NCI-H1092 treated with DMSO at 0.1 percent for 48 hours (cell line): ENCODE data around the gene SAMD1.

Source experiments
- DNase-seq: peaks from one replicate; lab custom pipeline; 2025; lab: John Stamatoyannopoulos, UW

Gene SAMD1

DNA sequence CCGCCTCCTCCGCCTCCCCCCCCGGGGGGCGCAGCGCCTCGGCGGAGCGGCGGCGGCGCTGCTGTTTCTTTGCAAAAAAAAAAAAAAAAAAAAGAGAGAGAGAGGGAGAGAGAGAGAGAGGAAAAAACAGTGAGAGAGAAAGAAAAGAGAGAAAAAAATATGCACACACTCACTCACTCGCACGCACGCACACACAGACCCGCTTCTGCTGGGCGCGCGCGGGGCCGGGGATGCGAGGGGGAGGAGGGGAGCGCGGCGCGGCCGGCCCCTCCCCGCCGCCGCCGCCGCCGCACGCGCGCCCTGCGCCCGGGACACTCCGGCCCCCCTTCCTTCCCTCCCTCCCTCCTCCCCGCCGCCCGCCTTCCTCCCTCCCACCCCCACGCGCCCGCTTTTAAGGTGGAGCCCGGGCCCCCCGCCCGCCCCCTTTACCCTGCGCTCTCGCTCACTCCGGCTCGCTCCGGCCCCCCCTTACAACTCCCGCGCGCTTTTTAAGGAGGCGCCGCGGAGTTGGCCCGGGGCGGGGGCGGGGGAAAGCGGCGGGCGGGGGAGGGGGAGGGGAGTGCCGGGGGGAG lies at the start of gene SAMD1:
TSS of gene SAMD1 (minus strand) at position 243 of the 572 bp plus-strand sequence.
- peak; percentile 66 for DNase-seq

- DNase-seq: no peak
These were observed 49.4 kb upstream of the SAMD1 start for GRCh38 chr19:14139944-14140343.

GRCh38 chr19:14138576-14139265 lies 48.2 kb upstream of the SAMD1 start:
- no peak for DNase-seq

- peak; percentile 100 for DNase-seq
These were observed 46.1 kb upstream of the SAMD1 start, which contains the start of gene ASF1B for GRCh38 chr19:14136509-14137281. TSS of gene ASF1B (minus strand) at chr19:14136589. CDS start at chr19:14136456, 133 bp downstream.

DNA sequence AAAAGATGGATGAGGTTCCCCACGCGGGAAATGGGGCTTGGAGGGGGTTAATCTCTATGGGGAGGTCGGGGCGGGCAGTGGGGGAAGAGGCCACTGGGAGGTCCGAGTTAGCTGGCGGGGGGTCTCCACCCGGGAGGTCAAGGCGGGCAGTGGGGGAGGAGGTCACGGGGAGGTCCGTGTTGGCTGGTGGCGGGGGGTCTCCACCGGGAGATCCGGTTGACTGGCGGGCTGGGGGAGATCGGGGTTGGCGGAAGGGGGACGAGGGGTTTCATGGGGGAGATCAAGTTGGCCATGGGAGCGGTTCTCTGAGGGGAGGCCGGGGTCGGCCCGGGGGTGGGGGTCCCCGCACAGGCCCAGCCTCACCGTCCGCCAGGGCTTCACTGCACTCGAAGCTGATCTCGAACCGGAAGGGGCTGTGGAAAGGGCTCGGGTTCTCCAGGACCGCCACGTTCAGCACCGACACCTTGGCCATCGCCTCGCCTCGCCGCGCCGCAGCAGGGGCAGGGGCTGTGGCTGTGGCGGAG lies 45.5 kb upstream of the SAMD1 start:
- no peak for DNase-seq

DNA sequence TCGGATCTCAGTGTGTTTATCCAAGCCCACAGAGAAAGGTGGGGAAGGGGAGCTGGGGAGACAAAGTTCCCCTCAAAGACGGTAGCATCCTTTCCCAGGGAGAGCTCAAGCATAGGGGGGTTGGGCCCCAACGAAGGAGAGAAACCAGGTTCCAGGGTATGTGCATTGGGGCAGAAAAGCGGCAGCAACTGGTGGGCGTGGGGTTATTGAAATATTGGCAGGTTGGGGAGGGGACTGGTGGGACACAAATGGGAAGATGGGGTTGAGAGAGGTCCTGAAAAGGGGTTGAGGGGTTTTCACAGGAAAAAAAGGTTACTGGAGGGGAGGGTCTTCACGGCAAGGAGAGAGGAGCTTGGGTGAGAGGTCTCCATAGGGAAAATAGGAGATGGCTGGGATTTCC lies 44.8 kb upstream of the SAMD1 start:
- no peak for DNase-seq

GRCh38 chr19:14127929-14128509 lies 37.5 kb upstream of the SAMD1 start:
- no peak for DNase-seq

GRCh38 chr19:14127176-14127575 lies 36.6 kb upstream of the SAMD1 start:
- no peak for DNase-seq

DNA sequence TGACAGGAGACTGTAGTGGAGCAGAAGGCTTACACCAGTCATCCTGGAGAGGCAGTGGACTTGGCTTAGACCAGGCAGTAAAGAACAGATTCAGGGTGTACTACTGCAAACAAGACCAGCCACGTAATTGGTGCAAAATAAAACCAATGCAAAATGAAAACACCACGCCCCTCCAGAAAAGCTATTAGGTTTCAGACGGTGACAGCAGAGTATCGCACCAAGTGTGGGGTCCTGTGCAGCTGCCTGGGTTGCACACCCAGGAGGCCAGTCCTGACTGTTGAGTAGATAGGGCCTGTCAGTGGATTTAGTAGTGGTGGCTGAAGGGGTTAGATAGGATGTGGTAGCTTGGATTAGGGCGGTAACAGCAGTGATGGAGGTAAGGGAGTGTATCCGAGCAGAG lies 32.4 kb upstream of the SAMD1 start:
- DNase-seq: no peak

DNA sequence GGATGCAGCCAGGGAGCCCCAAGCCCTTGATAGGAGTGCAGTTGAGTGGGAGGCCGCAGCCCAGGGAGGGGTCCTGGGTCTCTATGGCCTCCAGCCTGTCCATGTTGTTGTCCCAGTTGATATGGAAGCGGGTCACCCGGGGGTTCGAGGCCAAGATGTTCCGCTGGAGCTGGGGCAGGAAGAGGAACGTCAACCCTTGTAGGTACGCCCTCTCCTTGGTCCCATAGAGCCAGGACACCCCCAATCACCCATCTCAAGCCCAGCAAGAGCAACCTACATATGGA lies 29.9 kb upstream of the SAMD1 start:
- DNase-seq: no peak

DNA sequence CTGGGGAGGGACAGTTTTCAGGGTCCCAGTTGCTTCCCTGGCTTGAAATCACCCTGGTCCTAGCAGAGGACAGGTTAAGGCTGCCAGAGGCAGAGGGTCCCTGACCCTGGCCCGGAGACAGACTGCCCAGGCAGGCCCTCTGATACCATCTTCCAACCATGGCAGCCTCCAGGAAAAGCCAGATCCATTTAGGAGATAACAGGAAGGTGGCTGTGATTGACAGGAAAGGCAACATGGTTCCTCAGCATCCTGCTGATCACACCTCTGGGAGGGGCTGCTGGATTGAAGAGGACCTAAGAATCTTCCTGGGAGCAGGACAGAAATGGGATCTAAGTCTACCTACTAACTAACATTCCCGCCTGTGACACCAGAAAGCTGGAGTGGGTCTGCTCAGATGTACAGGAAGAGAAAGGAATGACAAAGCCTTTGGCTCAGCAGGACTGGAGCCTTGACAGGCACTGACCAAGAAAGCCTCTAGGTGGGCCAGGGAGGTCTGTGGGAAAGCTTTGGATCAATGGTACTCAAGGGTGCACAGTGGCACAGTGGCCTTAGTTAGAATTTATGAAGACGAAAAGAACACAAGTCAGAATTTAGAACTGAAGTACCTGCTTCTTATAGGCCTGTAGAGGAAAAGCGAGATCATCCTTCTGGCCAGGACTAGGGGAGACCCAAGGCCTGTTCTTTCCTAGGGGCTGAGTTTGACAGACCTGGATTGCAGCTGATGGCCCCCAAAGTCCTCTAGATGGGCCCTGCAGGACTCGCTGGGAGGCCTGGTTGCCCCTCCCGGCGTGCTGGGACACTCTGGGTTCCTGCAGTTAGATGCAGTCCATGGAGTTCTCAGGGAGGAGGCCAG lies 29.3 kb upstream of the SAMD1 start:
- no peak for DNase-seq

DNA sequence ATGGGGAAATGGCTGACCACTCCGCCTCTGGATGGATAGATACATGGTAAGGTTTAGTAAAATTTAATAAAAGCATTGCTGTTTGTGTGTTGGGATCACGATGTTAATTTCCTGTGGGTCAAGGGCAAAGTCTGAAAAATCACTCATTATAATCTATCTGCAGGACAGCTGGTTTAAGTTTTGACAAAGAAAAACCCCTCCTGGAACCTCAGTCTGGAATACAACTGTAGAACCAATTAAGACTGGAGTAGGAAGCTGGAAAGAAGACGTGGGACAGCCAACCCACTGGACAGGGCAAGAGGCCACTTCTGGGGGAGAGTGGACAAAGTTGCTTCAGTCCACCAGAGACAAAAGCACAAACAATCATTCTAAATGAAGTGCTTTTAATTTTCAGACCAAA lies 28.6 kb upstream of the SAMD1 start:
- DNase-seq: no peak

DNA sequence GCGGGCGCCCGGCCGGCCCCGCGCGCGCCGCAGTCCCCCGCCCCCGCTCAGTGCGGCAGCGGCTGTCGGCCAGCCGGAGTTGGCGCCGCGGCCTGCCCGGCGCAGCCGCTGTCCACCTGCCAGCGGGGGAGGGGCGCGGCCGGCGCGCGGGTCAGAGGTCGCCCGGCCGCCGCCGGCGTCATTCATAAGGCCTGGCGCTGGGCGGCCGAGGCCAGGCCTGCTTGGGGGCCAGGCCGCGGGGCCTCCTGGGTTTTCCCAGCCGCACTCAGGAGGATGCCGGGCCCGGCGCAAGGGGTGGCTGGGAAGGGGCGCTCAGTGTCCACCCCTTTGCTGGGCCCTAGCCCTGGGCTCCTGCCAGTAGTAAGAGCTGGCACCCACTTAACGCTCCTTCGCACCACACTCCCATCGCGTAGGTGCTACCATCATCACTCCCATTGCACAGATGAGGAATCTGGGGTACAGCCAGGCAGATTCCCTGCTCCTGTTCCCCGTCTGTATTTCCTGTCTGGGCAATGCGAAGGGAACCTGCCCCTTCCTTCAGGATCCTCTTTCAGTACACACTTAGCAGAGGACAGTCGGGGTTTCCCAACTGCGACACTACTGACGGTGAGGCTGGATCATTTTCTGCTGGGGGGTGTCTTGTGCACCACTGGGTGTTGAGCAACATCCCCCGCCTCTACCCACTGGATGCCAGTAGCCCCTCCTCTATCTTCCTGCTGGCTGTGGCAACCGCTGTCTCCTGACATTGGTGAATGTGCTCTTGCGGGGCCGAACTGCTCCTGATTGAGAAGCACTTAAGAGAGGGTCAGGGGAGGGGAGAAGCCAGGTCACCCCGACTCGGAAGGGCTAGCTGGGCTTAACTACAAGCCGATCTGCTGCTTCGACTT lies 27.9 kb upstream of the SAMD1 start:
- peak; percentile 64 for DNase-seq

GRCh38 chr19:14117668-14118164 lies 27.2 kb upstream of the SAMD1 start, which contains the start of gene PRKACA:
TSS of gene PRKACA (minus strand) at chr19:14117762. CDS start at chr19:14117547, 215 bp downstream.
- DNase-seq: peak; percentile 98

- no peak for DNase-seq
These were observed 26.5 kb upstream of the SAMD1 start for GRCh38 chr19:14116918-14117578.

DNA sequence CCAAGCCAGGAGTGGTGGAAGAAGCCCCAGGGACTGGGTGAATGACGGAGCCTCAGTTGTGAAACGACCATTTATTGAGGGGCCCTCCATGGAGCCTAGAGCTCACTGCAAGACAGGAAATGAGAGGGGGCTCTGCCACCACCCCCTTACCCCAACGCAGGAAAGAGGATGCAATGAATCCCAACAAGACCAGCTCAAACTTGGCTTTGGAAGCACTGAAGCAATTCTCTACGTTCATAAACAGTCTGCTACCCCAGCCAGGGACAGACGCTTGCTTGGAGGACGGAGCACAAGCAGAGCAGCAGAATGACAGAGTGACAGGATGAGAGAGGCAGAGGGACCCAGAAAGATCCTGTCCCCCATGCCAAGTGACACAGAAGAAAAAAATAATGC lies 26.0 kb upstream of the SAMD1 start:
- no peak for DNase-seq

DNA sequence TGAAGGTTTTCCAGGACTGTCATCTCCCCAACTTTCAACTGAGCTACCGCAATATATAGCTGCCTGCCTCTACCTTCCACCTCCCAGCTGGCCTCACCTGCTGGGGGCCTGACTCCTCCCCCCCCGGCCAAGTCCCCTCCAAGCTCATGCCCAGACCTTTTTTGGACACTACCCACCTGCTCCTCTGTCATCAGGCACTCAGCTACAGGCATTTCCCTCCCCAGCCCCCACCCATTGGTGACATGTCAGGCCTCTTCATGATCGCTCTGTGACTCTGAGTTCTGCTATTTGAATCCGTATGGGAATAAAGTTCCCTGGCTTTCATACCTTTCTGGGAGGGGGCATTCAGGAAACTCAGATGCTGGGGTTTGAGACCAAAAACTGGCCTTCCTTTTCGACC lies 25.2 kb upstream of the SAMD1 start:
- DNase-seq: no peak

GRCh38 chr19:14114854-14115253 lies 24.3 kb upstream of the SAMD1 start:
- DNase-seq: no peak

GRCh38 chr19:14114439-14114838 lies 23.9 kb upstream of the SAMD1 start:
- no peak for DNase-seq
